ENCODE data around the gene ZC3H12D.

DNA sequence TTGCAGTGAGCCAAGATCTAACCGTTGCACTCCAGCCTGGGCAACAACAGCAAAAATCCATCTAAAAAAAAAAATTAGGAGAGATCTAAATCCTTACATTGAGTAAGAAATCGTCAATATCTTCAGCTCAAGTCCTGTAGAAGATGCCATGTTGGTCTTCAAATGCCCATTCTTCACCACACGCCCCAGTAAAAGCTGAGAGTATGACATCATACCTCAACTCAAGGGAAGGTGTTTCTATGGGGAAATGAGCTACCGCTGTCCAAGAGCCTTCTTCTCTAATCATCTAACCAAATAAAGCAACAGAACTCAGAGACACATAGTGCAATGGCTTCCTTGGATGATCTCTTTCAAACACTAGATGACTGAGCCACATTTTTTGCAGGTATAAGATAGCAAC lies 2.5 kb upstream of the ZC3H12D start:
- TF ChIP-seq, protein P1, sequence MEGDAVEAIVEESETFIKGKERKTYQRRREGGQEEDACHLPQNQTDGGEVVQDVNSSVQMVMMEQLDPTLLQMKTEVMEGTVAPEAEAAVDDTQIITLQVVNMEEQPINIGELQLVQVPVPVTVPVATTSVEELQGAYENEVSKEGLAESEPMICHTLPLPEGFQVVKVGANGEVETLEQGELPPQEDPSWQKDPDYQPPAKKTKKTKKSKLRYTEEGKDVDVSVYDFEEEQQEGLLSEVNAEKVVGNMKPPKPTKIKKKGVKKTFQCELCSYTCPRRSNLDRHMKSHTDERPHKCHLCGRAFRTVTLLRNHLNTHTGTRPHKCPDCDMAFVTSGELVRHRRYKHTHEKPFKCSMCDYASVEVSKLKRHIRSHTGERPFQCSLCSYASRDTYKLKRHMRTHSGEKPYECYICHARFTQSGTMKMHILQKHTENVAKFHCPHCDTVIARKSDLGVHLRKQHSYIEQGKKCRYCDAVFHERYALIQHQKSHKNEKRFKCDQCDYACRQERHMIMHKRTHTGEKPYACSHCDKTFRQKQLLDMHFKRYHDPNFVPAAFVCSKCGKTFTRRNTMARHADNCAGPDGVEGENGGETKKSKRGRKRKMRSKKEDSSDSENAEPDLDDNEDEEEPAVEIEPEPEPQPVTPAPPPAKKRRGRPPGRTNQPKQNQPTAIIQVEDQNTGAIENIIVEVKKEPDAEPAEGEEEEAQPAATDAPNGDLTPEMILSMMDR (IDR thresholded peaks at IDR 0.05) = no peak
- TF ChIP-seq ZFX (IDR thresholded peaks at IDR 0.05; ENCODE audit: borderline replicate concordance) = no peak

Data from 22Rv1 (cell line).